ENCODE measurements around the gene CDH23.

DNA sequence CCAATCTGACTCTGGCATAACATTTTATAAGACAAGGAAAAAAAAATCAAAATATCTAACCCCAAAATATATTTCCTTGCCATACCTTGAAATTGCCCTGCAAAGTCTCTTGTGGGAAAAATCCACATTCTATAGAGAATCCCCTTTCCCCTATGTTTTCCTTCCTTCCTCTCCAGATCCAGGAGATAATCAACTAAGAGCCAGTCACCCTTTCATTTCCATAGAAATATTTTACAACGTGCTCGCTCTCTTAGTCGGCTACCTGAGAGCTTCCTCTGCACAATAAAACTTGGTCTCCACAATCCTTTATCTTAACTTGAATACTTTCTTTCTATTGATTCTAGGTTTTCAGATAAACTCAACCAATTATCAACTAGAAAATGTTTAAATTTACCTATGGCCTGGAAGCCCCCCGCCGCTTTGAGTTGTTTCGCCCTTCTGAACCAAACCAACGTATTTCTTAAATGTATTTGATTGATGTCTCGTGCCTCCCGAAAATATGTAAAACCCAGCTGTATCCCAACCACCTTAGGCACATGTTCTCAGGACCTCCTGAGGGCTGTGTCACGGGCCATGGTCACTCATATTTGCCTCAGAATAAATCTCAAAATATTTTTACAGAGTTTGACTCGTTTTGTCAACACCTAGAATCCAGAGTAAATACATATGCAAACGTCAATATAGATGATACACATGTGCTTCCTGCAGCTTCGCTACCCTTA lies 453.5 kb downstream of the CDH23 start:
- TF ChIP-seq, protein P1, sequence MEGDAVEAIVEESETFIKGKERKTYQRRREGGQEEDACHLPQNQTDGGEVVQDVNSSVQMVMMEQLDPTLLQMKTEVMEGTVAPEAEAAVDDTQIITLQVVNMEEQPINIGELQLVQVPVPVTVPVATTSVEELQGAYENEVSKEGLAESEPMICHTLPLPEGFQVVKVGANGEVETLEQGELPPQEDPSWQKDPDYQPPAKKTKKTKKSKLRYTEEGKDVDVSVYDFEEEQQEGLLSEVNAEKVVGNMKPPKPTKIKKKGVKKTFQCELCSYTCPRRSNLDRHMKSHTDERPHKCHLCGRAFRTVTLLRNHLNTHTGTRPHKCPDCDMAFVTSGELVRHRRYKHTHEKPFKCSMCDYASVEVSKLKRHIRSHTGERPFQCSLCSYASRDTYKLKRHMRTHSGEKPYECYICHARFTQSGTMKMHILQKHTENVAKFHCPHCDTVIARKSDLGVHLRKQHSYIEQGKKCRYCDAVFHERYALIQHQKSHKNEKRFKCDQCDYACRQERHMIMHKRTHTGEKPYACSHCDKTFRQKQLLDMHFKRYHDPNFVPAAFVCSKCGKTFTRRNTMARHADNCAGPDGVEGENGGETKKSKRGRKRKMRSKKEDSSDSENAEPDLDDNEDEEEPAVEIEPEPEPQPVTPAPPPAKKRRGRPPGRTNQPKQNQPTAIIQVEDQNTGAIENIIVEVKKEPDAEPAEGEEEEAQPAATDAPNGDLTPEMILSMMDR (IDR thresholded peaks at IDR 0.05), result no peak
- no peak for TF ChIP-seq ZFX (IDR thresholded peaks at IDR 0.05; ENCODE audit: borderline replicate concordance)

Data from 22Rv1 (cell line).